ENCODE data around the gene ILKAP. TPM values are rescaled to one million over a fixed set of nuclear protein-coding genes. Genes with fewer than 3 reads are reported as not detected.

The ILKAP gene
- polyA plus RNA-seq, 2 of the 4 experiments (the other 2 are of a cell fraction): 36.3 to 41.4 TPM

GRCh38 chr2:238145046-238145445, 58.4 kb downstream of the ILKAP start:
- Histone ChIP-seq H3K9me3 (no peaks in the 10 kb centered on the region), H3K4me3 (no peak overlapping the region), H3K4me2 (no peak overlapping the region), H3K4me1 (peaks cover 32% of the 10 kb centered on the region), H3K27ac (no peak overlapping the region)
- ATAC-seq (no peak), DNase-seq (ENCODE audit: low read depth in 1 of 2, low spot score in 1 of 2) (no peak), FAIRE-seq (no peak)
- 74% methylated on average over 6 of the region's 12 CpGs for WGBS (ENCODE audit: missing lambda C conversion rate)
- TF ChIP-seq PHF8 (IDR thresholded peaks at IDR 0.05; ENCODE audit: borderline replicate concordance, low read depth) (no peak), NR3C1 (IDR thresholded peaks at IDR 0.05) (no peak), KDM5A (IDR thresholded peaks at IDR 0.05) (no peak), CTCF (IDR thresholded peaks at IDR 0.05) (no peak), FOSL2 (IDR thresholded peaks at IDR 0.05) (no peak), FOSL2 (CRISPR knock-in tag; IDR thresholded peaks at IDR 0.05) (no peak), HDAC2 (IDR thresholded peaks at IDR 0.05) (no peak), EHMT2 (IDR thresholded peaks at IDR 0.05; ENCODE audit: low read depth) (no peak), HOXB5 (CRISPR knock-in tag; IDR thresholded peaks at IDR 0.05) (no peak)
- TF ChIP-seq, protein P1, sequence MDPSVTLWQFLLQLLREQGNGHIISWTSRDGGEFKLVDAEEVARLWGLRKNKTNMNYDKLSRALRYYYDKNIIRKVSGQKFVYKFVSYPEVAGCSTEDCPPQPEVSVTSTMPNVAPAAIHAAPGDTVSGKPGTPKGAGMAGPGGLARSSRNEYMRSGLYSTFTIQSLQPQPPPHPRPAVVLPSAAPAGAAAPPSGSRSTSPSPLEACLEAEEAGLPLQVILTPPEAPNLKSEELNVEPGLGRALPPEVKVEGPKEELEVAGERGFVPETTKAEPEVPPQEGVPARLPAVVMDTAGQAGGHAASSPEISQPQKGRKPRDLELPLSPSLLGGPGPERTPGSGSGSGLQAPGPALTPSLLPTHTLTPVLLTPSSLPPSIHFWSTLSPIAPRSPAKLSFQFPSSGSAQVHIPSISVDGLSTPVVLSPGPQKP (IDR thresholded peaks at IDR 0.05; ENCODE audit: low read depth, low read length): no peak
- POLR2A ChIA-PET: no interaction called here
- CTCF ChIA-PET: interaction anchor here (2.4 kb wide), 1 partner anchor 10 kb away, joined by 5 read pairs; no protein-coding TSS in a partner anchor

- ATAC-seq: no peak
- CTCF ChIA-PET: interaction anchor here (2.4 kb wide), 1 partner anchor 9 kb away, joined by 5 read pairs; no protein-coding TSS in a partner anchor
These were observed 59.2 kb downstream of the ILKAP start for GRCh38 chr2:238144262-238144661.

GRCh38 chr2:238143239-238143951, 60.1 kb downstream of the ILKAP start:
- DNase-seq (ENCODE audit: low read depth in 1 of 2, low spot score in 1 of 2) (peak; percentile 28 to 44), ATAC-seq (peak; percentile 11 to 36; a peak in 4 of 6 replicates), FAIRE-seq (no peak)
- peaks cover 40% of the 10 kb centered on the region for H3K4me1 ChIP-seq
- CTCF ChIA-PET: interaction anchor here (1.1 to 2.4 kb wide), 5 partner anchors 8 to 219 kb away, joined by 3 to 6 read pairs (median 5); partner anchors contain the start of gene ERFE
- peak overlapping the region; percentile 56 to 81; a peak in 5 of 6 replicates for H3K27ac ChIP-seq
- POLR2A ChIA-PET: no interaction called here
- 33% methylated on average over 8 of the region's 20 CpGs for WGBS (ENCODE audit: missing lambda C conversion rate)
- H3K9me3 ChIP-seq: no peaks in the 10 kb centered on the region
- TF ChIP-seq FOSL2 (IDR thresholded peaks at IDR 0.05) (peak; percentile 30; the same call in 1 of the 2 replicates), FOSL2 (CRISPR knock-in tag; IDR thresholded peaks at IDR 0.05) (peak; percentile 79), POLR2AphosphoS2 (conservative IDR thresholded peaks at IDR 0.05; ENCODE audit: low read length) (no peak), KDM1A (IDR thresholded peaks at IDR 0.05; ENCODE audit: low read depth) (peak; percentile 71; the same call in 1 of the 2 replicates), TP53 (CRISPR knock-in tag; IDR thresholded peaks at IDR 0.05) (no peak), JUNB (IDR thresholded peaks at IDR 0.05) (peak; percentile 61), POLR2A (IDR thresholded peaks at IDR 0.05; ENCODE audit: low read length) (no peak)
- H3K4me2 ChIP-seq: peak overlapping the region; percentile 63
- H3K4me3 ChIP-seq: no peak overlapping the region

More at GRCh38 chr2:238144262-238144661, 59.2 kb downstream of the ILKAP start:
- no peak for TF ChIP-seq ESRRA (IDR thresholded peaks at IDR 0.05; ENCODE audit: borderline replicate concordance, low read length)
- TF ChIP-seq, protein P1 (IDR thresholded peaks at IDR 0.05; ENCODE audit: low read depth, low read length): no peak
- TF ChIP-seq HOXB13 (CRISPR knock-in tag; IDR thresholded peaks at IDR 0.05; ENCODE audit: low read depth): no peak
- no peak for TF ChIP-seq HEYL (CRISPR knock-in tag; IDR thresholded peaks at IDR 0.05)
- peak; percentile 85 for TF ChIP-seq ZFP36 (IDR thresholded peaks at IDR 0.05; ENCODE audit: borderline replicate concordance, partially characterized antibody)
- FAIRE-seq (no peak), DNase-seq (ENCODE audit: low read depth in 1 of 2, low spot score in 1 of 2) (no peak)
- H3K27ac ChIP-seq: peak overlapping the region; percentile 38 to 39; a peak in 2 of 6 replicates
- no peaks in the 10 kb centered on the region for H3K9me3 ChIP-seq
- H3K4me2 ChIP-seq: no peak overlapping the region; the same call in 2 of the 3 replicates
- H3K4me3 ChIP-seq: no peak overlapping the region
- 84% methylated on average over 5 of the region's 5 CpGs for WGBS (ENCODE audit: missing lambda C conversion rate)
- H3K4me1 ChIP-seq: peaks cover 32% of the 10 kb centered on the region
- POLR2A ChIA-PET: no interaction called here
